ENCODE results near the gene NEIL3.

Gene NEIL3

DNA sequence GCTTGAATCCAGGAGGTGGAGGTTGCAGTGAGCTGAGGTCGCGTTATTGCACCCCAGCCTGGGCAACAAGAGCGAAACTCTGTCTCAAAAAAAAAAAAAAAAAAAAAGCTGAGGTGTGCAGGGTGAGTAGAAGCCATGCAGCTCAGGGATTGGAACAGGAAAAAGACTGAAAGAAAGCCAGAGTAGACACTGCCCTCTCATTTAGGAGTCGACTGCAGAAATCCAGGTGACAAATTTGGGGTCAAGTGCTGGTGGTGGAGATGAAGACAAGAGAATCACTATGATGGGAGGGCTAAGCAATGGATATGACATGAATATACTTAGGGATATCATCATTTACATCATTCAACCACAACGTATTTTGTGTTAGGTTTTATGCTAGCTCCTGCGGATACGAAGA, 1.9 kb downstream of the NEIL3 start:
- peak overlapping the region; percentile 92; the same call in 1 of the 2 replicates for H3K4me3 ChIP-seq (replicated peaks; ENCODE audit: low read depth, low read length)
- DNase-seq (ENCODE audit: extremely low read depth, low read depth): no peak
- TF ChIP-seq, protein P1, sequence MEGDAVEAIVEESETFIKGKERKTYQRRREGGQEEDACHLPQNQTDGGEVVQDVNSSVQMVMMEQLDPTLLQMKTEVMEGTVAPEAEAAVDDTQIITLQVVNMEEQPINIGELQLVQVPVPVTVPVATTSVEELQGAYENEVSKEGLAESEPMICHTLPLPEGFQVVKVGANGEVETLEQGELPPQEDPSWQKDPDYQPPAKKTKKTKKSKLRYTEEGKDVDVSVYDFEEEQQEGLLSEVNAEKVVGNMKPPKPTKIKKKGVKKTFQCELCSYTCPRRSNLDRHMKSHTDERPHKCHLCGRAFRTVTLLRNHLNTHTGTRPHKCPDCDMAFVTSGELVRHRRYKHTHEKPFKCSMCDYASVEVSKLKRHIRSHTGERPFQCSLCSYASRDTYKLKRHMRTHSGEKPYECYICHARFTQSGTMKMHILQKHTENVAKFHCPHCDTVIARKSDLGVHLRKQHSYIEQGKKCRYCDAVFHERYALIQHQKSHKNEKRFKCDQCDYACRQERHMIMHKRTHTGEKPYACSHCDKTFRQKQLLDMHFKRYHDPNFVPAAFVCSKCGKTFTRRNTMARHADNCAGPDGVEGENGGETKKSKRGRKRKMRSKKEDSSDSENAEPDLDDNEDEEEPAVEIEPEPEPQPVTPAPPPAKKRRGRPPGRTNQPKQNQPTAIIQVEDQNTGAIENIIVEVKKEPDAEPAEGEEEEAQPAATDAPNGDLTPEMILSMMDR (IDR thresholded peaks at IDR 0.05; ENCODE audit: low read depth, low read length, missing control alignments): no peak

DNA sequence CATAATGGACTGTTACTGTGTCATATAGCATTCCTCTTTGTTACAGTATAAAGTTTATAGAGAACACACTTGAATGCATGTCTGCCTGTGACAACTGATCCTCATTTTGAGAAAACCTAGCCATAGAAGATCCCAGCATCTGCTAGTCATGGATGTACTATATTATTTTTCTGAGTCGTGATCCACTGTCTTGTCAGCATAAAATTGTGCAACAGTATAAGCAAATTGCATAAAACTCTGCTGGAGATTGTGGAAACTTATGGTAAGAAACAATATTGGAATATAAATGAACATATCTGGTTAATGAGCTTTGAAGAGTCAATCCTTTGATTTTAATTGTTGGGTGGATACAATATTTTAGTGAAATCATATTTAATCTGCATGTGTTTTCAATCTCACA, 3.6 kb downstream of the NEIL3 start:
- no peak for DNase-seq (ENCODE audit: extremely low read depth, low read depth)
- TF ChIP-seq, protein P1 (IDR thresholded peaks at IDR 0.05; ENCODE audit: low read depth, low read length, missing control alignments): no peak
- H3K4me3 ChIP-seq (replicated peaks; ENCODE audit: low read depth, low read length): no peak overlapping the region

DNA sequence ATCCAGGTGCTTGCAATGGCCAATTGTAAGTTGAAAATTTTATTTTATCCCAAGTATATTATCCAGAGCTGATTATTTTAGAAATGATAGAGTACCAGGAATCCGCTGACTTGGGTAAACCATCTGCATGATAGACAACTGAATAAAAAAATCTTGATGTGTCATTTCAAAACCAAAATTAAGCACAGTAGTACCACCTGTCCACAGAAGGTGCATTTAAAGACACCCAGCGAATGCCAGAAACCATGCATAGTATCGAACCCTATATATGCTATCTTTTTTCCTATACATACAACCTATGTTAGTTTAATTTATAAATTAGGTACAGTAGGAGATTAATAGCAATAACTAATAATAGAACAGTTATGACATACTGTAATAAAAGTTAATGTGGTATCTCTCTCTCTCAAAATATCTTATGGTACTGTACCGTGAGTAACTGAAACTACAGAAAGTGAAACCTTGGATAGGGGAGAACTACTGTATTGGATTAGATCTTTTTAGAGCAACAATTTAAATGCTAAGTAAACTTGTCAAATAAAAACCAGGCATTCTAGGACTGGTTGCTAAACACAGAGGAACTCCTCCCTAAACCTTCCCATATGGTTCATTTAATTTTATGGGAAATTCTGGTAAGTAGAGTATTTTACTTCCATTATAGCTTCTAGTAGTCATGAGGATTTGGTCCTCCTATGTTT, 6.2 kb downstream of the NEIL3 start:
- H3K4me3 ChIP-seq (replicated peaks; ENCODE audit: low read depth, low read length): no peak overlapping the region
- no peak for DNase-seq (ENCODE audit: extremely low read depth, low read depth)
- TF ChIP-seq, protein P1 (IDR thresholded peaks at IDR 0.05; ENCODE audit: low read depth, low read length, missing control alignments): no peak

DNA sequence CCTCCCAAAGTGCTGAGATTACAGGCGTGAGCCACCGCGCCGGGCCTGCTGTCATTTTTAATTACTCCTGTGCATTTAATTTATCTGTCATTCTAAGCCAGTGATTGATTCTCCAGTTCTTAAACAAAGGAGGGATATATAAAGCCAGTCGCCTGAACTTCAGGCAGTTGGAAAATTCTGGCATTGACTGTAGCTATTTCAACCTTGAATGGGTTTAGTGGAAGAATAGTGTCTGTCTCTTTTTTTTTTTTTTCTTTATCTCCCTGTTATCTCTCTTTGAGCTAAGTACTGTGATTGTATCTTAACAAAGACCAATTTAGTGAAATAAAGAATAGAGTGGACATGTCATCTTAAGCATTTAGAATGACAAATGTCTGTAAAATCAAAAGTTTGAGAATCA, 11.0 kb downstream of the NEIL3 start:
- TF ChIP-seq, protein P1 (IDR thresholded peaks at IDR 0.05; ENCODE audit: low read depth, low read length, missing control alignments): no peak
- DNase-seq (ENCODE audit: extremely low read depth, low read depth): no peak
- H3K4me3 ChIP-seq (replicated peaks; ENCODE audit: low read depth, low read length): no peak overlapping the region

DNA sequence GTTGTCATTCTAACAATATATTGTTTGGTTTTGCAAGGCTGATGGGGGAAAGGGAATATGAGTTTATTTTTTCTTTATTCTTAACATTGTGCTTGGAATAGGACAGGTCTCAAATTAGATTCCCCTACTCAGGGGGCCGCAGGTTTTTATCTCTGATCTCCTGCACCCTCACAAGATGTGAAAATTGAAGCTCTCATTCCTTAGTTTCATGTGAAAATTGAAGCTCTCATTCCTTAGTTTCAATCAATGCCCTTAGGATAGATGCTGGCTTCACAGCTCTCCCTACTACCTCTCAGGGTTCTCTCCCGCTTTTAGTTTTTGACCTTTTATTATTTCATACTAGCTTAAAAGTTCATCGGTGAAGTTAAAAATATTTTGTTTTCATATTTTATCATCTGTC, 12.0 kb downstream of the NEIL3 start:
- H3K4me3 ChIP-seq (replicated peaks; ENCODE audit: low read depth, low read length): no peak overlapping the region
- TF ChIP-seq, protein P1 (IDR thresholded peaks at IDR 0.05; ENCODE audit: low read depth, low read length, missing control alignments): no peak
- no peak for DNase-seq (ENCODE audit: extremely low read depth, low read depth)

DNA sequence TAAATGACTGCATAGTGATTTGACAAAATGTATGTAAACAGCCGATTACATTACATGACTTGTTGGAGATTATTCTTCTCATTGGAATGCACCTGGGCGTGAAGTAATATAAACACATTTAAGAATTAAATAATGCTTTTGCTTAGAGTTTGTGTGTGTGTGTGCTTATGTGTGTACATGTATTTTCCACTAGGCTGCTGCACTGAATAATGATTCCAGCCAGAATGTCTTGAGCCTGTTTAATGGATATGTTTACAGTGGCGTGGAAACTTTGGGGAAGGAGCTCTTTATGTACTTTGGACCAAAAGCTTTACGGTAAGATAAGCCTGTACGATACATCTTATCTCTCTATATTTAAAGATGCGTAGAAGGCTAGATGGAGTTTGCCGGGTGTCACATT, 12.6 kb downstream of the NEIL3 start:
- H3K4me3 ChIP-seq (replicated peaks; ENCODE audit: low read depth, low read length): no peak overlapping the region
- DNase-seq (ENCODE audit: extremely low read depth, low read depth): no peak
- TF ChIP-seq, protein P1 (IDR thresholded peaks at IDR 0.05; ENCODE audit: low read depth, low read length, missing control alignments): no peak

DNA sequence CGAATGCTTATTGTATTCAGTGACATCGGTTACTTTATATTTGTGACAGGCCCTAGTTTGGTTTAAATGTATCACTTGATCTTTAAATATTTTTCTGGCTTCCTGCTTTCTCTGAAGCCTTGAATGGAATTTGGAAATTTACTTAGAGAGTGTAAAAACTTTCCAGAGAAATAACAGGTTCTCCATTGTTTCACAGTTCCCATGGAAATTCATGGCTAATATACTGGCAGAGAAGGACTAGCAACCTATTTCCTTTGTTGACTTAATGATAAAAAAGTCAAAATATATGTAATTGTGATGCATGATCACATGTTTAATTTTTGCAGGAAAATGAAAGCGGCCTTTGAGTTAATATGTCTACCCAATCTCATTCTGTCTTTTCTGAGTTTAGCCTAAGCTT, 13.2 kb downstream of the NEIL3 start:
- TF ChIP-seq, protein P1 (IDR thresholded peaks at IDR 0.05; ENCODE audit: low read depth, low read length, missing control alignments): no peak
- no peak overlapping the region for H3K4me3 ChIP-seq (replicated peaks; ENCODE audit: low read depth, low read length)
- no peak for DNase-seq (ENCODE audit: extremely low read depth, low read depth)

Measured in HFF-Myc (cell line).